Spleen (tissue), 7 donors: ENCODE measurements around the gene JMJD1C.

Experiments used
- CTCF ChIP-seq, 11 experiments: fragments of 200-600 bp in 7 of 11; fragments of 450-650 bp in 4 of 11; sonication (generic) in 4 of 11; IDR thresholded peaks in 8 of 11; conservative IDR thresholded peaks in 3 of 11; 1 replicate in 7 of 11; 2 replicates in 4 of 11; pipeline versions ENCODE4 v1.4.0 to v1.8.0; 2016 to 2021; ENCODE audit warnings: antibody characterized with exemption in 11 of 11, inconsistent platforms in 4 of 11, mild to moderate bottlenecking in 1 of 11
- POLR2A ChIP-seq, 3 donors: fragments of 450-650 bp; IDR thresholded peaks; one replicate each; pipeline ENCODE4 v1.5.1; 2017; ENCODE audit warnings: antibody characterized with exemption in 3 of 3, mild to moderate bottlenecking in 1 of 3
- donor health status: DM: no; HTN: no; CAD: no; lungs with moderate emphysema.
- donor health status: DM: no; HTN: no; CAD: no.
- donor health status: DM: no; HTN: no; CAD: no.

- TF ChIP-seq CTCF (IDR thresholded peaks at IDR 0.05 in 8 of 11, conservative IDR thresholded peaks at IDR 0.05 in 3 of 11), result no peak
- no peak for TF ChIP-seq POLR2A (IDR thresholded peaks at IDR 0.05)
Measured at GRCh38 chr10:63423494-63423893, 42.3 kb downstream of the JMJD1C start.
